Measurements from ENCODE around the gene EMC8.
"Not testable (repeated sequence)": the region's sequence is repeated elsewhere in the genome, so short reads cannot be mapped to it uniquely, and the experiment has no call there.

EMC8 gene

DNA sequence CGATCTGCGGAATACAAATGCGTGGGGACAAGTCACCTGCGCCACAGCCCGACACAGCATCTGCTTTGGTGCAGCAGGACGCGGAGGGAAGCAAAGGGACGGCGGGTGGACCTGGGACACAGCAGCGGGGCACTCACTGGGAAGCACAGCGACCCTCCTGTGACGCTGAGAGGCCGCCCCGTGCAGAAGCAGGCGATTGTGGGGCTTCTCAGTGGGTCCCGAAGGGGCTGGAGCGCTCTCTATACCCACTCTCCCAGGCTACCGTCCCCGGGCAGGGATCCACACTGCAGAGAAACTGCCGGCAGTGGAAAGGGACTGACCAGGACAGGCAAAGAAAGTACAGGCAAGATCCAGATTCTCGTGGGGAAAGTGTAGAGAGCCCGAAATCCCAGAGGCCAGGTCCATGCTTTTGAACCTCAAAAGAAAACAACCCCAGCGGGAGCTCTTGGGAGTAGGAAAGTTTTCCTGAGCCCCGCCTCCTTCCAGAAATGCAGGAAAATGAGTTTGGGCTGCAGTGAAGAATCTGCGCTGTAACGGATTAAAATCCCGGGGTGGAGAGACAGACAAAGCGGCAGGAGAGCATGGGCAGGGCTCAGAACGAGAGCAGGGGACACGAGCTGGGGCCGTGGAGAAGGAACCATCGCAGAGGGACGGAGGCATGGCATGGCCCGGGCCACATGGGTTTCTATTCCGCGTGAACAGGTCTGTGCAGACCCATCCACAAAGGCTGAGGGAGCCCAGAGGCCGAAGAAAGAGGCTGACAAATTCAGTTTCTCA is 12.9 kb upstream of the EMC8 start:
- no peak for DNase-seq (ENCODE audit: low read depth)

DNA sequence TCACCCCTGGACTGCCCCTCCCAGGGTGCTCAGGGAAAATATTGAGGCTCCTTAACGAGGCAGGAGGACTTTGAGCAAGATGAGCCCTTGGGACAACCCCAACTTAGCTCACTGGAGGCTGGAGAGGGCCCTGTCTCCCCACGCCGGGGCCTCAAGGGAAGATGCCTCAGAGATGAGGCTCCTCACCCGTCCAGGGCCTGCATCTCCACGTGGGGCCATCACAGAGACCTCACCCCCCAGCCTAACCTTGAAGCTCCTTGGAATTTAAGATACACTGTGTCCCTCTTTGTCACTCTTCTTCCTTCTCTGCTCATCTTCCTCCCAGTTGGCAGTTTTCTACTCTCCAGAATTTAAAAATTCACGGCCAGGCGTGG is 11.4 kb upstream of the EMC8 start:
- no peak for DNase-seq (ENCODE audit: low read depth)

DNA sequence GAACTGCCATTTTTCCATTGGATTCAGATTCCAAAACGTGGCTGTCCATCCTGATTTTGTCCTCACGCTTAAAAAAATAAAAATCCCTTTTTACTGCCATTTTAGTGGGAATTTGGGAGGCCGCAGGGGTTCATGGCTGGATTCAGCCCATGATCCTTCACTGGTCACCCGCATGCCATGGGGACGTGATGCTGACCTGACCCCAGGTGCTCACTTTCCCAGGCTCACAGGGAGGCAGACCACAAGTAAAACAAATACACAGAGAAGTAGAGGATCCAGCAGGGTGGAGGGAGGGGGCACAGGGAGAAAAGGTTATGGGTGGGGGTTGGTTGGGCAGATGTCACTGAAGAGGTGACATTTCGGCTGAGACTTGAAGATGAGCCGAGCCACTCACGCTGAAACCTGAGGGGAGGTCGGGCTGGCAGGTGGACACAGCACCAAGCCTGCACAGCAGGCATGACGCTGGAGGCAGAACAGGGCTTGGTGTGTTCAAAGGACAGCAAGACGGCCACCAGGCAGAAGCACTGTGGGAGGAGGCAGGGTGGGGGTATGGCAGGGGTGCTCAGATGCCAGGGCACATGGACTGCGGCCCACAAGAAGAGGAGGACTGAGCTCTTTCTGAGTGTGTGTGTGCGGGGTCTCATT is 10.9 kb upstream of the EMC8 start:
- DNase-seq (ENCODE audit: low read depth): no peak

DNA sequence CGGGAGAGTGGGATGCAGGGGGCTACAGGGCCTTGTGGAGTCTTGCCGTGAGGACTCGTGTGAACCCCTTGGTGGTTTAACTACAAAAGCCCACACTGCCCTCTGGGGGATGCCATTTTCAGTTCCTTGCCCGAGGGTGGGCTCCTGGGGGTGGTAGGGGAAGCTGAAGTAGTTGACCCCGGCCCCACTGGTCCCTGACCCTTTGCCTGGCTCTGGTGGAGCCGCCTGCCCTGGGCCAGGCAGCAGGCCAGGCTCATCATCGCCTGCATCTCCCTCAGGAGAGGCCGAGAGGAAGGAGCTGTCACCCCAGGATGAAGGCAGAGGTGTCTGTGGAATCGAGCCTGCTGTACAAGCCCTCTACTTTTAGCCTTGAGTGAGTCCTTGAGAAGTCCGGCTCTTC is 10.3 kb upstream of the EMC8 start:
- no peak for DNase-seq (ENCODE audit: low read depth)

DNA sequence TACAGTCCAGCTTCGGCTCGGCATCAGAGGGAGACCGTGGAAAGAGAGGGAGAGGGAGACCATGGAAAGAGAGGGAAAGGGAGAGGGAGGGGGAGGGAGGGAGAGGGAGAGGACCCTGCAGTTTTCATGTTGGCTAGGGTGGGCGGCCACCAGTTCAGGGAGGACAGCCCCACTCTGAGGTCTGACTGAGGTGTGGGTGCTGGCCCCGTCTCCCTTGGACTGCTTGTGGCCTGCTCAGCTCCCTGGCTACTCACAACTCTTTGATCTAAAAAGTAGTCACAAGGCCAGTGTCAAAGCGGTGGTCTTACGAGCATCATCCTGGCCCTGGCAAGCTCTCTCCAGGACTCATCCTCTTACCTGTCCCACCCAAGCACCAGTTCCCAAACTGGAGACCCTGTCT is 9.6 kb upstream of the EMC8 start:
- no peak for DNase-seq (ENCODE audit: low read depth)

DNA sequence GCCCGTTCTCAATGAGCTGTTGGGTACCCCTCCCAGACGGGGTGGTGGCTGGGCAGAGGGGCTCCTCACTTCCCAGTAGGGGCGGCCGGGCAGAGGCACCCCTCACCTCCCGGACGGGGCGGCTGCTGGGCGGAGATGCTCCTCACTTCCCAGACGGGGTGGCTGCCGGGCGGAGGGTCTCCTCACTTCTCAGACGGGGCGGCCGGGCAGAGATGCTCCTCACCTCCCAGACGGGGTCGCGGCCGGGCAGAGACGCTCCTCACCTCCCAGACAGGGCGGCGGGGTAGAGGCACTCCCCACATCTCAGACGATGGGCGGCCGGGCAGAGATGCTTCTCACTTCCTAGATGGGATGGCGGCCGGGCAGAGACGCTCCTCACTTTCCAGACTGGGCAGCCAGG is 8.8 kb upstream of the EMC8 start:
- not testable (repeated sequence) for DNase-seq (ENCODE audit: low read depth)

DNA sequence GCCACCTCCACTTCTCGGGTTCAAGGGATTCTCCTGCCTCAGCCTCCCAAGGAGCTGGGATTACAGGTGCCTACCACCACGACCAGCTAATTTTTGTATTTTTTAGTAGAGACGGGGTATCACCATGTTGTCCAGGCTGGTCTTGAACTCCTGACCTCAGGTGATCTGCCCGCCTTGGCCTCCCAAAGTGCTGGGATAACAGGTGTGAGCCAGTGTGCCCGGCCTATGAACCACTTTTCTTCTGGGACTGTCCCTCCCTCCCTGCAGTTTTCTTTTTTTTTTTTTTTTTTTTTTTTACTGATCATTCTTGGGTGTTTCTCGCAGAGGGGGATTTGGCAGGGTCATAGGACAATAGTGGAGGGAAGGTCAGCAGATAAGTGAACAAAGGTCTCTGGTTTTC is 8.0 kb upstream of the EMC8 start:
- DNase-seq (ENCODE audit: low read depth): not testable (repeated sequence)

DNA sequence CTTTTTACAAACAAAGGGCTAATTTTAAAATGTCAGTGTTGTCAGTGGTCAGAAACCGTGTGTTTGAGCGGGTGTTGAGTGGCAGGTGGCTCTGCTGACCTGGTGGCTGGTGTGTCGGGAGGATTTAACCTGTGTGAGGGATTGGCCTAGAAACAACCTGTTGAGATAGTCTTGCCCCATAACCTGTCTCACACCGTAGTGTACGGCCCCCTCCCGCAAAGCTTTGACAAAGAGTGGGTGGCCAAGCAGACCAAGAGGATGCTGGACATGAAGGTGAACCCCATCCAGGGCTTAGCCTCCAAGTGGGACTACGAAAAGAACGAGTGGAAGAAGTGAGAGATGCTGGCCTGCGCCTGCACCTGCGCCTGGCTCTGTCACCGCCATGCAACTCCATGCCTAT is 7.2 kb upstream of the EMC8 start:
- no peak for DNase-seq (ENCODE audit: low read depth)

DNA sequence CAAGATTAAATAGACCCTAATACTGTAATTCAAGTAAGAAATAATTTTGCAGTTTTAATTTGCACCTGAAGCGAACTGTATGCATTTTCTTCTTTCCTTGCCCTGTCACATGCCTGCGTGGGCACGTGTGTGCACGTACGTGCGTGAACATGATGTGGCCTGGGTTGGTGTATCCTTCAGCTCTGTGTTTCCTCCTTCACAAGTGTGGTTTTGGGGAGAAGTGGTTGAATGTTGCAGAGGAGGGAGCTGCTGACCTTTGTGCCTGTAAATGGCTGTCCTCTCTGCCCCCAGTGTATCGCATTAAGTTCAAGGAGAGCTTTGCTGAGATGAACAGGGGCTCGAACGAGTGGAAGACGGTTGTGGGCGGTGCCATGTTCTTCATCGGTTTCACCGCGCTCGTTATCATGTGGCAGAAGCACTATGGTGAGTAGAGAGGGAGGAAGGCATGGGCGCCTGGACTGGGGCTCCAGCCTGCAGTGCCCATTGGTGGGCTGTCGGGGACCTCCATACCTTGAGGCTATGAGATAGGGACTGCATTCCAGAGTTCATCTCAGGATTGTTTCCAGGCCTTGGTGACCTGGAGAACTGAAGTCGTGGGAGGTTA is 6.2 kb upstream of the EMC8 start:
- DNase-seq (ENCODE audit: low read depth): no peak

DNA sequence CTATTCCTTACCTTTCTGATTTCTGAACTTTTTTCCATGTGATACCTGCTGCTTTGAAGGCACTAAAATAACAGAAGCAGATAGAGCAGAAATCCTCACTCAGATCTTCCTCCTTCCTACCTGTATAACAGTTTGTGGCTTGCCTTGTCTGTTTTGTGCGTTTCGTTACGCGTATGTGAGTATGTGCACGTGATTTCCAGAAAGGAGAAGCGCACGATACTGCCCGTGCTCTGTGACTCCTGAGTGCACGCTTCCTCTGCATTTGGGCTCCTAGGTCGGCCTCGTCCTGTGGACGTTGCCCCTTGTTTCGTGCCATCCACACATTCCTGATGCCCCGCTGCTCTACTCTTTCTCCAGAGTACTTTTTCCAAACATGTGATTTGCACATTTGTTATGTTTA is 4.2 kb upstream of the EMC8 start:
- no peak for DNase-seq (ENCODE audit: low read depth)

DNA sequence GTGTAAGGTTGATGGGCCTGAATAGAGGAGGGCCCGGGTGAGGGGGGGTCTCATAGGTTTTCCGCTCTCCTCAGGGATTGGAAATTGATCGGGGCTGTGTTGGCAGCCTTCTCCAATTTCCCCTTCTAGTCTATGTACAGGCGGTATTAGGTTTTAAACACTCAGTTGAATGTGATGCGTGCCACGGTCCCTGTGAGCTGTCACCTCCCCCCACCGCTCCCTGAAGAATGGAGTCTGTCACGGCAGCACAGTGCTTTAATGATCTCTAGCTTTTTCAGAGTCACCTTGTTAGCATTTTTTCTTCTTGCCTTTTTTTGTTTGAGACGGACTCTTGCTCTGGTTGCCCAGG is 951 bp upstream of the EMC8 start:
- no peak for DNase-seq (ENCODE audit: low read depth)

DNA sequence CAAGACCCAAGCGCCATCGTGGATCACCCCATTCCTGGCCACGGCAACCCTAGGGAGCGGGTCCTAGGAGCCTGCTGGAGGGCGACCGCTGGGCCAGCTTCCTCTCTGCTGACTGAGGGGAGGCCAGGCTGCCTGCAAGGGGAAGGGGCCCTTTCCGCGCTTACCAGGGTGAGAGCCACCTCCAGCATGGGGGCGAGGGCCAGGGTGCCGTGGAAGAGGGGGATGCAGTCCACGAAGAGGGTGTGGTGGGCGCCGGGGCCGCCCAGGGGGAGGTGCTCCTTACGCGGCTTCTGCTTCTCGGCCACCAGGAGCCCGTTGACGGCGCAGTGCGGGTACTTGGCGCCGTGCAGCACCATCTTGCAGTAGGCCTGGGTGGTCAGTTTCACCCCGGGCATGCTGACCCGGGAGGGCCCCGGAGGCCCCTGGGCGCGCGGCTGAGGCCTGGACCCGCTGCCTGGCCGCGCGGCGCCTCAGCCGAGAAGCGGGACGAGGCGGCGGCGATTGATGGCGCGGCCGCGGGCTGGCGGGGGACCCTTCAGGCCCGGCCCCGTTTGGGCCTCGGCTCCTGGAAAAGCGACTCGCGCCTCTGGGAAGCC is 345 bp downstream of the EMC8 start:
- DNase-seq (ENCODE audit: low read depth): peak; percentile 35

DNA sequence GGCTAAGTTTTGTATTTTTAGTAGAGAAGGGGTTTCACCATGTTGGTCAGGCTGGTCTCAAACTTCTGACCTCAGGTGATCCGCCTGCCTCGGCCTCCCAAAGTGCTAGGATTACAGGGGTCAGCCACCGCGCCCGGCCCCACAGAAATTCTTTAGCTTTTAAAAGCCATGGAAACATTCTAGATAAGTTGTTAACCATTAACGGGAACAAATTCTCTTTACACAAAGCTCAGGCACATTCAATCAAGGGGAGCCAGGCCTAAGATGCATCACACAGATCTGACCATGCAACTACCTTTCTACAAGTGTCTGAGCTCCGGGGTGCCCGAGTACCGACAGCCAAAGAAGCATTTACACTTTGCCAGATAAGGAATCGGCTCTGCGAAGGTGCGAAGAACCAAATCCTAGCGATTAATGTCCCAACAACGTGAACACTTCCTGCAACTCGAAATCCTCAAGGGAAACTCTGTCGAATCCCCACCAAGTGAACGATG is 1.0 kb downstream of the EMC8 start:
- DNase-seq (ENCODE audit: low read depth): peak; percentile 9

DNA sequence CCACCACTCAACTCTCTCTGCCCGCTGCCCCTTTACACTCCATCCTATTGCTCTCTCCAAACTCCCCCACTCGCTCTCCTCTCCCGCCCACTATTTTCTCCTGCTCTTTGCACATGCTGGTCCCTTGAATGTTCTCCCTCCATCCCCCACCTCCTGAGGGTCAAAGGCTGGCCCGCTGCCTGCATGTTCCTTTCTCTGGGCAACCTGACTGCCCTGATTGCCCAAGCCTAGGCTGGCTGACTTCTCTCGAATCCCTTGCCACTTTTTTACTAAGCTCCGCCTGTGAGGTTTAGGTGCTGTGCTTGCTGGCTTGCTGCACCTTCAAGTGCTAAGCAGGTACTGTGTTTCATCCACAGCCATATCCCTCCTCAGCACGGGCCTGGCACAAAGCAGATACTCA is 2.7 kb downstream of the EMC8 start:
- no peak for DNase-seq (ENCODE audit: low read depth)

DNA sequence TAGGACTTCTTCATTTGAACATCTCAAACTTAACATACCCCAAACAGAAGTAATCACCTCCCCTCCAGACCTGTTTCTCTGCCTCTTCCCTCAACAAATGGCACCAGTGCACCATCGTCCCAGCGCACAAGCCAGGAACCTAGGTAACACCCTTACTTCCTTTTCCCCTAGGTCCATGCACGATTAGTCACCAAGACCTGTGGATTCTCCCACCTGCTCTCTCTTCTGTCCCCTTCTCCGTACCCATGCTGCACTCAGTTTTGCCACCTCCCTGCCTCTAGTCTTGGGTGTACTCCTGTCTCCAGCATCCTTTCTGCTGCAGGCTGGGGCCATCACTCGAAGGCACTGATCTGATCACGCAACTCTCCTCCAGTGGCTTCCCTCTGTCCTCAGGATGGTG is 3.2 kb downstream of the EMC8 start:
- DNase-seq (ENCODE audit: low read depth): no peak

DNA sequence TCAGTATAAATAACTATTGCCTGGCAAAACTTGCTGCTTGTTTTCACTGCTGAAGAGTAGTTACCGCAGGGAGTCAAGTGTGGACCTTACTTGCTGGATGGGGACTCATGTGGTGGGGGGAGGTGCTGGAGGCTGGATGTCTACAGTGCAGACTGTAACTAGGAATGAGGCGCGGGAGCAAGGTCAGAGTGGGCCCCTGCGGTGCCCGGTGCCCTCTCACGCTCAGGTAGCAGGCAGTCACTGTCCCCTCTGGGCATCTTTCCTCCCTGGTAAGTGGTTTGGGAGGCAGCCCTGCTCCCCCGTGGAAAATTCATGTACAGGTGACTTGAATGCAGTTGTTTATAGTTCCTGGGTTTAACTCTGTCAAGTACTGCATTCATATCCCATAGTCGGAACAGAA is 4.6 kb downstream of the EMC8 start:
- DNase-seq (ENCODE audit: low read depth): no peak

DNA sequence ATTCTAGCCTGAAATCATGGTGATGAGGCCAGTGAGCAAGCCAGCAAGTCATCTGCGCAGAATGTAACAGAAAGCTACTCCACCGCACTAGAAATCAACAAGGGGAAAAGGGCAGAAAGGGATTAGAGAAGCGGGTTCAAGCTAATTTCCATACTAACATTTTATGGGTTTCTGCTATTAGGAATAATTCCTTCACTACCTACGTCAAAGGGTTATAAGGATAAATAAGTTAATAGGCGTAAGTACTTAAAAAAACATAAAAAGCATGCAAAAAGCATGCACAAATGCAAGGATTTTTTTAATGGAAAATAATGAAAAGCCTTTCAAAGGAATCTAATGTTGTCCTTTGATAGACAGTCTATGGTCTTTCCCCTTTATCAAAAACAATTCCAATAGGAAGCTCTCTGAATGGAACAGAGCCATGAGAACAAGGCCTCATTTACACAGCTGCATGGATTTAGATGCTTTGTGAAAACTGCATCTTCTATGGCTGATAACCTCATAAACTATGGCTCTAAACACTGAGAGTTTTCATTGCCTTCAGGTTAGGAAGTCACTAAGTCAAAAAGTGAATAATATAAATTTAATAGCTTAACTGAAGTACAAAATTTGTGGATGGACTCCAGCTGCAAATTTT is 5.6 kb downstream of the EMC8 start:
- DNase-seq (ENCODE audit: low read depth): no peak

DNA sequence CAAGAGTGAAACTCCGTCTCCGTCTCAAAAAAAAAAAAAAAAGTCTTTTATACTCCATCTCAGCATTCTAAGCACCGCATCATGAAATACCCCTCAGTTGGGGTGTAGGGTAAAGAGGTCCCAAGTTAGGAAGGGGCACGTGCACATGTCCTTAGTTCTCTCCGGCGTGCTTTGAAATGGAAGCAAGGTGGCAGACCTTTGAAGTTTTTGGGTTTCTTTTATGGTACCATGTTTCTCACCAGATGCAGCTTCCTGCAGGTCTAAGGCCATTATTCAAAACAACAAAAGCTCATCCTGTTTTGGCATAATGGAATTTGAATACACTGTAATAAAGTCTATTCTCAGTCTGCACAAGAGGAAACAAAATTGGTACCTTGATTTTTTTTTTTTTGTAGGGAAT is 9.6 kb downstream of the EMC8 start:
- no peak for DNase-seq (ENCODE audit: low read depth)

DNA sequence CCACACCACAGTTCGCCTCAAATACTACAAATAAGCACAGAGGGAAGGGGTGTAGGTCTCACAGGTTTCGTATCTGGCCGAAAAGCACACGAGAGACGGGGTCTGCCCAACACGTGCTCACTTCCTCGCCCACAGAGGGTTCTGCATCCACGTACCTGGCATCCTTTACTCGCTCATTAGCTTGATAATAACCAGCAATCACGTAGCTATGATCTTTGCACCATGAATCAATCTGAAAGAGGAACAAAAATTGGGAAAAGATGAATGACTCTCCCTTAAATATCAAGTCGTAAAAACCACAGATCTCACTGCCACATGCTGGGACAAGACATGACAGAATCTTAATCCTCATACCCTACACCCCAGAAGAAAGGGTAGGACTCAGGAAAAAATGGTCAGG is 10.5 kb downstream of the EMC8 start:
- DNase-seq (ENCODE audit: low read depth): no peak

DNA sequence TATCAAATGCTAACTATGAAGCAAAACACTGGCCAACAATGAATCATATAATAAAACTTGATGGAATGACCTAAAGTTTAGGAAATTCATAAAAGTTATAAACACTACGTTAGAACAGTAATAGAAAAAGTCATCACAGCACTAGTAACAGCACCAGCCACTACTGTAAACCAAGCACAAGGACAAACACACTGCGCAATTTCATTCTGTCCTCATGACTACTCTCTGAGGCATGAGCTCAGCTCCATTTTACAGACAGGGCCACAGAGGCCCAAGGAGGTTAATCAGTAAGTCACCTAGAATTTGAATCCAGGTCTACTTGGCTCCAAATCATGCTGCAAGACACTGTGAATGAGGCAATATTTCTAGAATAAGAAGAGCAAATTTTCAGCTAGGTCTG is 13.4 kb downstream of the EMC8 start:
- DNase-seq (ENCODE audit: low read depth): peak; percentile 71

DNA sequence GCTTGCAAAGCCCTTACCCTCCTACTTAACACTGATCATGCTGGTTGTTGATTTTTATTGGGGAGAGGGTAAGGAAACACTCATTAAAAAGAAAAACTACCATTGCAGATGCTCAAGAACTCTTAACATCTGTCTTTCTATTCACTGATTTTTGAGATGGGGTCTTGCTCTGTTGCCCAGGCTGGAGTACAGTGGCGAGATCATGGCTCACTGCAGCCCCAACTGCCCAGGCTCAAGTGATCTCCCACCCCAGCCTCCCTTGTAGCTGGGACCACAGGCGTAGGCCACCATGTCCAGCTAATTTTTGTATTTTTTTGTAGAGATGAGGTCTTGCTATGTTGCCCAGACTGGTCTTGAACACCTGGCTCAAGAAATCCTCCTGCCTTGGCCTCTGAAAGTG is 14.5 kb downstream of the EMC8 start:
- no peak for DNase-seq (ENCODE audit: low read depth)

DNA sequence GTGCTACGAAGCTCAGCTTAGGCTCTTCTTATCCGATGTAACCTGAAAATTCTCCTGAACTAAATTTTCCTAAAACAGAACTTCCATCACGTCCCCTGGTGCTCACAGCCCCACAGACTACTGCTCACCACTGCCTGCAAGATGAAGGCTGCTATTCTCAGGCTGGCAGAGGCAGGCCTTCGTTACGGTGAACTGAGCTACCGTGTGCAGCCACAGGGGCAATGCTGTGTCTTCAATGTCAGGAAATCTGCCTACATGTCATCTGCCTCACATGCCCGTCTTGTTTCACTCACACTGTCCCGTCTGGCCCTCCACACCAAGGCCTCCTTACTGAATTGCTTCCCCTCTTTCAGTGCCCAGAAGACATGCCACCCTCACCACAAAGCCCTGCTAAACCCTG is 15.9 kb downstream of the EMC8 start:
- DNase-seq (ENCODE audit: low read depth): no peak

DNA sequence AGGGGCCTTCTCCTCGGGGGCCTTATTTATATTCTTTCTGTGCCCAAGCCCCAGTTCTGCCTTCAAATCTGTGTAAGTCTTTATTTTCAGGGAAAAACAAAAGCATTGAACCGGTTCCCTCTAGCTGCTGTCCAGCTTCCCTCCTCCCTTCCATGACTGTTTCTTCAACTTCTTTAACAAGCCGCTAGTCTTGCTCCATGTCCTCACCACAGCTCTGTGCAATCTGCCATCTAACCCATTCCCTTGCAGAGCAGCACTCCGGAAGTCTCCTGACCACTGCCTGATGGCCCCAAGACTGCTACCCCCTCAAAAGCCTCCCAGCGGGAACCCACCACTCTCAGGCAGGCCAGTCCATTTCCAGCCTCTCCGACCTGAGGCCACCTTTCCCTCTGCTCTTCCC is 16.9 kb downstream of the EMC8 start:
- peak; percentile 17 for DNase-seq (ENCODE audit: low read depth)

All from iris pigment epithelial cell (primary cell).